ENCODE results near the gene ARFGAP2.
"Not testable (repeated sequence)": the region's sequence is repeated elsewhere in the genome, so short reads cannot be mapped to it uniquely, and the experiment has no call there.

The ARFGAP2 gene

GRCh38 chr11:47176328-47177228 is at the start of gene ARFGAP2:
Gene ARFGAP2, minus strand, starts transcription at chr11:47176879. Its CDS starts 26 bp downstream, at chr11:47176853.
- DNase-seq: peak; percentile 95 to 99 (median 98)
- intact Hi-C loops (cut with DNase I): loop anchor here (2.0 to 5.0 kb wide), 3 partner anchors 38 to 181 kb away; partner anchors contain the start of gene DDB2

DNA sequence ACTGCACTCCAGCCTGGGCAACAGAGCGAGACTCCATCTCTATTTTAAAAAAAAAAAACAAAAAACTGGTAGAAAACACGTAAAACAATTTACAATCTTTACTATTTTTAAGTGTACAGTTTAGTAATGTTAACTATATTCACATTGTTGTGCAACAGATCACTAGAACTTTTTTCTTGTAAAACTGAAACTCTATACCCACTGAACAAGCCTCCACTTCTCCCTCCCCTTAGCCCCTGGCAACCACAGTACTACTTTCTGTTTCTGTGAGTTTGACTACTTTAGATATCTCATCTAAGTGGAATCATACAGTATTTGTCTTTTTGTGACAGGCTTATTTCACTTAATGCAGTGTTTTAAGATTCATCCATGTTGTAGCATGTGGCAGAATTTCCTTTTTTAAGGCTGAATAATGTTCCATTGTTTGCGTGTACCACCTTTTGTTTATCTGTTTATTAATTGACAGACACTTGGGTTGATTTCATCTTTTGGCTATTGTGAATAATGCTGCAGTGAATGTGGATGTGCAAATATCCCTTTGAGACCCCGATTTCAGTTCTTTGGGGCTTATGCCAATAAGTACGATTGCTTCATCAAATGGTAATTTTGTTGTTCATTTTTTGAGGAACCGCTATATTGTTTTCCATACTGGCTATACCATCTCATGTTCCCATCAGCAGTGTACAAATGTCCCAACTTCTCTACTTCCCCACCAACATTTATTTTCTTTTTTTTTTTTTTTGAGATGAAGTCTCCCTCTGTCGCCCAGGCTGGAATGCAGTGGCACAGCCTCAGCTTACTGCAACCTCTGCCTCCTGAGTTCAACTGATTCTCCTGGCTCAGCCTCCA is 49.1 kb upstream of the ARFGAP2 start:
- intact Hi-C loops (cut with DNase I): no loop called here
- DNase-seq: no peak

DNA sequence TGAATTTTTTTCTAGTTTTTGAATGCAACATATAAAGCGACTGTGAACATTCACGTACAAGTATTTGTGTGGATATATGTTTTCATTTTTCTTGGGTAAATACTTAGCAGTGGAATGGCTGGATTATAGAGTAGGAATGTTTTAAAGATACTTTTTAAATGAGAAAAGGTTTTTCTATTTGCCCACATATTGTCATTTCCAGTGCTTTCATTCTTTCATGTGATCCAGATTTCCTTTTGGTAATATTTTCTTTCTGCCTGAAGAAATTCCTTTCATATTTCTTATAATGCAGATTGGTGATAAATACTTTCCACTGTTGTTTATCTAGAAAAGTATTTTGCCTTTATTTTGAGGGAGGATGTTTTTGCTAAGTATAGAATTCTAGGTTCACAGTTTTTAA is 46.0 kb upstream of the ARFGAP2 start:
- no peak for DNase-seq
- intact Hi-C loops (cut with DNase I): no loop called here

DNA sequence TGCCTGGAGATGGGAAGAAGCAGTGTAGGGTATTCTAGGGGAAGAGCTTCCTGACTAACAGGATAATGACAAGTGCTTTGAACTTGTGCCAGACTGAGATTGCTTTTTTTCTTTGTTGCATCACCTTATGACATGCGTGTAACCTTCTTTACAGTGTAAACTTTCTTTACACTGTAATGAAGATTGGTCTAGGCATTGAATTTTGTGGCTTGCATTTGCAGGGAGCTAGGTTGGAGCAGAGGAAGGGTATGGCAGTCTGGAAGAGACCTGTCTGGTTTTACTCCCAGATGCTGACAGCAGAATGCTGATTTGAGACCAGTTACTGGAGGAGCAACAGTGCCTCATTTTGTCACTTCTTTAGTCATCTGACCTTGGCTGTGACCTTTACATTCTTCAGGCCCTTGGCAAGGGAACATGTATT is 43.7 kb upstream of the ARFGAP2 start:
- DNase-seq: no peak
- intact Hi-C loops (cut with DNase I): no loop called here

- DNase-seq: peak in 24 of 42 donors; percentile 6 to 77 (median 30)
- intact Hi-C loops (cut with DNase I): no loop called here
These were observed 39.6 kb upstream of the ARFGAP2 start for GRCh38 chr11:47216121-47216798.

DNA sequence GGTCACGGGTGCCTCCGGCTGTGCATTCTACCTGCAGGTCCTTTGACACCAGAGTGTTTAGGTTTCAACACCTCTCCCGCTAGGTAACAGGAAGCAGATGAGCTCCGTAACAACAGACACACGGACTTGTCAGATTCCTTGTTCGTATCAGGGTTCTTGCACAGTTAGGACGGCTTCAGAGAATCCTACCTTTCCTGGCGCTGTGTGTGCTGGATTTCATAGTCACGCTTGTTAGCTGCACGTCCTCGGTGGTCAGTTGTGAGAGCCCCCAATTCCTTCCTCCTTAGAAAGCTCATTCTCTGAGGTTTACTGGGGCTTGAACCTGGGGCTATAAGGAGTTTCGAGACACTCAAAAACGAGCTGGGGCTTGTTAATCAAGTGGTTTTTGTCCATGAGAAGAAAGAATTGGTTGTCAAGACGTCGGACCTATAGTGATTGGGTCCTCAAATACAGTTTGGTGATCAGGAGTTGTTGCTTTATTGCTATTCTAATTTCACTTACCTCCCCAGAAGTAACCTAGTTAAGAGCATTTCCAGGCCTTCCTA is 38.8 kb upstream of the ARFGAP2 start:
- intact Hi-C loops (cut with DNase I): loop anchor here (2.0 kb wide), 2 partner anchors 31 to 39 kb away; partner anchors contain the start of gene ARFGAP2
- DNase-seq: no peak

DNA sequence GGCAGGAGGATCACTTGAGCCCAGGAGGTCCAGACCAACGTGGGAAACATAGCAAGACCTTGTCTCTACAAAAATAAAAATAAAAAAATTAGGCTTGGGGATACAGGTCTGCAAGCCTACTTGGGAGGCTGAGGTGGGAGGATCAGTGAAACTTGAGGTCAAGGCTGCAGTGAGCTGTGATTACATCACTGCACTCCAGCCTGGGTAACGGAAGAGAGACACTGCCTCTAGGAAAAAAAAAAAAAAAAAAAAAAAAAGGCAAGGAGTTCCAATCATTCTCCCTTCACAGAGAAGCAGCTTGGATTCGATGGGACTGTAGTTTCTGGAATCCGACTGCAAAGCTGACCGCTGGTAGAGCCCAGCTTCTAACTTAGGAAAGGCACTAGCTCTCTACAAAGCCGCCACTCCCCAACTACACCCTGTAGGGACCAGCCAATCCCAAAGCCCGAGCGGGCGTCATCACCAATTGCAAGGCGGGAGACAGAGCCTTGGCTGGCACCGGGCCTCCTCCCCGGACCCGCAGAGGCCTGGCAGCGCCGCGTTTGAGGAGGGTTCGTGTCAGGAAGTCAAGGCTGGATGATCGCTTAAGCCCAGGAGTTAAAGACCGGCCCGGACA is 37.4 kb upstream of the ARFGAP2 start:
- intact Hi-C loops (cut with DNase I): loop anchor here (2.0 kb wide), 2 partner anchors 29 to 37 kb away; partner anchors contain the start of gene ARFGAP2
- DNase-seq: peak; percentile 91 to 99 (median 97)

DNA sequence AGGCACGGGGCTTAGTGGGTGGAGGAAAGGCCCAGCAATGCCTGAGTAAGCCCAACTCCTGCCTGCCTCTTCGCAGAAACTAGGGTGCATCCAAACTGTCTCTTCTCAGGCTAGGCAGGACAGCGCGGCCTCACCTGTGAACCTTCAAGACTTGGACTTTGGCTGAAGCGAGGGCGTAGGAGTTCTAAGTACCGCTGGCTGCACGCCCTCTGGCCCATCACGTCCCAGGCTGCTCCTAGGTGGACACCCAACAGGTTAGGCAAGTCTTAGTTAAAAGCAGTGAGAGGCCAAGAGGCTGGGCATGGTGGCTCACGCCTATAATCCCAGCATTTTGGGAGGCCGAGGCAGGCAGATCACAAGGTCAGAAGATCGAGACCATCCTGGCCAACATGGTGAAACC is 36.3 kb upstream of the ARFGAP2 start:
- DNase-seq: no peak
- intact Hi-C loops (cut with DNase I): no loop called here

DNA sequence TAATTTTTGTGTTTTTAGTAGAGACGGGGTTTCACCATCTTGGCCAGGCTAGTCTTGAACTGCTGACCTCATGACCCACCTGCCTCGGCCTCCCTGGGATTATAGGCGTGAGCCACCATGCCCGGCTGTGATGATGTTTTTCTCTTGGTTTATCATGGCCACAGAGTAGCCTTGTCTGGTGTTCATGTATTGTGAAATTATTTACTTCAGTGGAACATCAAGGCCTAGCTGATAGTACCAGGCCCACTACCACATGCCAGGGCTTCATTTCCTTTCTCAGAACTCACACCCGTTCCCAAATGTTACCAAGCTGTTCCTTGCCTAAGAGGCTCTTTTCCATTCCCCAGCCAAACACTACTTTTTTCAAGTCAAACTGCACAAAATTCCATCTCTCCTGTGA is 31.9 kb upstream of the ARFGAP2 start:
- intact Hi-C loops (cut with DNase I): no loop called here
- no peak for DNase-seq

GRCh38 chr11:47208008-47208552 is 31.4 kb upstream of the ARFGAP2 start:
- intact Hi-C loops (cut with DNase I); DNase-seq: not testable (repeated sequence)

GRCh38 chr11:47207459-47207858 is 30.8 kb upstream of the ARFGAP2 start:
- intact Hi-C loops (cut with DNase I): no loop called here

DNA sequence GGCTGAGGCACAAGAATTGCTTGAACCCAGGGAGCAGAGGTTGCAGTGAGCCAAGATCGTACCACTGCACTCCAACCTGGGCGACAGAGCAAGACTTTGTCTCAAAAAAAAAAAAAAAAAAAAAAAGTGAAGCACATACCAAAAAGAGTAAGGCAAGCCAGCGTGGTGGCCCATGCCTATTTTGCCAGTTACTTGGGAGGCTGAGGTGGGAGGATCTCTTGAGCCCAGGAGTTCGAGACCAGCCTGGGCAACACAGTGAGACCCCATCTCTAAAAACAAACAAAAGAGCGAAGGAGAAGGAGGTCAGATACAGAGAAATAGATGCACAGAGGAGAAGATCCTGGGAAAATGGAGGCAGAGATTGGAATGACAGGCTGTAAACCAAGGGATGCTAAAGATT is 29.9 kb upstream of the ARFGAP2 start:
- DNase-seq; intact Hi-C loops (cut with DNase I): not testable (repeated sequence)

More at GRCh38 chr11:47207459-47207858, 30.8 kb upstream of the ARFGAP2 start:
- DNase-seq: no peak

GRCh38 chr11:47204637-47204989 is 27.9 kb upstream of the ARFGAP2 start:
- peak in 2 of 42 donors; percentile 6 to 9 for DNase-seq

DNA sequence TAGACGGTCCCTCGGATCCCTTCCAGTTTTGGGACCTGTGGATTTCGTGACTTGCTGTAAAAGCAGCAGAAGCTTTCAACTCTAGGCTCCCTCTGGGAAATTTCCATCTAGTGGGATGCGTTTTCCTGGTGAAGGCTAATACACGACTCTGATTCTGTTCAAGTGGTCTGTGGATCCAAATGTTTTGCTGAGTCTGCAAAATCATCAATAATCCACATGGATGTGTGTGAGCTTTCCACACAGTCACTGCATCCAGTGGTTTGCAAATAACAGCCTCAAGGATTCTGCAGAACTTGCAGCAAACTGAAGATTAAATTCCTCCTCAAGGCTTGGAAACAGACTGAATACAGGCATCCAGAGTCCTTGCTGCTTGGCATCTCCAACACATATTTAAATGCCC is 25.9 kb upstream of the ARFGAP2 start:
- intact Hi-C loops (cut with DNase I): no loop called here
- no peak for DNase-seq

More at GRCh38 chr11:47204637-47204989, 27.9 kb upstream of the ARFGAP2 start:
- intact Hi-C loops (cut with DNase I): no loop called here

DNA sequence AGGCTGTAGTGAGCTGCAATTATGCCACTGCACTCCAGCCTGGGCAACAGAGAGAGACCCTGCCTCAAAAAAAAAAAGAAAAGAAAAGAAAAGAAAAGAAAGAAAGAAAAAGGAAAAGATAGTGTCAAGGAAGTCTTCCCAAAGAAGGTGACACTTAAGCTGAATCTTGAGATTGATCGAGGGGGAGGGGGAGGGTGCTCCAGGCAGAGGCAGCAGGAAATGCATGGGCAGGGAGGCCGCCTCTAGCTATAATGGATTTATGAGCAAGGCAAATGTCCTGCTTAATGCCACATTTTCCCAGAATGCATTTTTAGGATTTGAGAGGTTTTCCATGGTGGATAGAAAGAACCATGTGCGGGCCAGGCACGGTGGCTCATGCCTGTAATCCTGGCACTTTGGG is 24.3 kb upstream of the ARFGAP2 start:
- intact Hi-C loops (cut with DNase I): no loop called here
- DNase-seq: peak in 1 of 42 donors; percentile 7

GRCh38 chr11:47198161-47198560 is 21.5 kb upstream of the ARFGAP2 start:
- intact Hi-C loops (cut with DNase I); DNase-seq: not testable (repeated sequence)

- intact Hi-C loops (cut with DNase I): no loop called here
- DNase-seq: no peak
These were observed 15.4 kb upstream of the ARFGAP2 start for GRCh38 chr11:47192111-47192510.

- DNase-seq; intact Hi-C loops (cut with DNase I): not testable (repeated sequence)
These were observed 14.5 kb upstream of the ARFGAP2 start for GRCh38 chr11:47191137-47191536.

Data from head of caudate nucleus (tissue), 42 donors.